PC-9 (cell line): ENCODE data around the gene ETV1. TPM values are rescaled to one million over a fixed set of nuclear protein-coding genes. Genes with fewer than 3 reads are reported as not detected.

Source experiments
- BruUV-seq: library from RNA; stranded (reverse); fragments of 400-500 nt; replicated peaks from 2 replicates; lab custom pipeline; 2021; lab: Mats Ljungman, UMichigan
- CTCF ChIA-PET: fragments of 300-600 bp; sonication (Branson Sonifier 250); formaldehyde crosslinking; loops from one replicate; lab custom pipeline; 2022; ENCODE audit warnings: antibody characterized with exemption; lab: Charles Lee
- POLR2A ChIA-PET: fragments of 300-600 bp; sonication (Branson Sonifier 250); formaldehyde crosslinking; loops from one replicate; lab custom pipeline; 2022; ENCODE audit warnings: antibody characterized with exemption; ENCODE audit not compliant: unreplicated experiment; lab: Charles Lee
- DNase-seq, 2 experiments: peaks; one replicate each; pipeline versions ENCODE4 v3.0.0 to v3.0.0-alpha.2; 2015 to 2022; ENCODE audit warnings: mixed read lengths in 1 of 2
- H2AFZ ChIP-seq: fragments of 200-600 bp; sonication (generic); 2 replicates; pipeline ENCODE4 v1.8.1; 2017; ENCODE audit warnings: antibody characterized with exemption
- H3F3A ChIP-seq: fragments of 200-600 bp; sonication (generic); 2 replicates; pipeline ENCODE4 v1.8.1; 2017; ENCODE audit warnings: antibody characterized with exemption, mild to moderate bottlenecking, low read depth; ENCODE audit not compliant: insufficient read depth
- H3K27ac ChIP-seq: fragments of 200-600 bp; sonication (generic); 2 replicates; pipeline ENCODE4 v1.6.1; 2016; ENCODE audit warnings: mixed run types
- H3K27me3 ChIP-seq: fragments of 200-600 bp; sonication (generic); 2 replicates; pipeline ENCODE4 v1.6.1; 2016; ENCODE audit warnings: low read depth, mixed run types; ENCODE audit not compliant: insufficient read depth
- H3K36me3 ChIP-seq: fragments of 200-600 bp; sonication (generic); 2 replicates; pipeline ENCODE4 v1.6.1; 2016; ENCODE audit warnings: low read depth, mixed run types
- H3K4me1 ChIP-seq: fragments of 200-600 bp; sonication (generic); replicated peaks from 2 replicates; pipeline ENCODE4 v1.6.1; 2016; ENCODE audit warnings: mixed run types; ENCODE audit not compliant: insufficient read depth
- H3K4me2 ChIP-seq: fragments of 200-600 bp; sonication (generic); 2 replicates; pipeline ENCODE4 v1.6.1; 2017; ENCODE audit warnings: mixed run types
- H3K4me3 ChIP-seq: fragments of 200-600 bp; sonication (generic); 2 replicates; pipeline ENCODE4 v1.6.1; 2016; ENCODE audit warnings: mixed run types
- H3K79me2 ChIP-seq: fragments of 200-600 bp; sonication (generic); 2 replicates; pipeline ENCODE4 v1.6.1; 2017; ENCODE audit warnings: low read depth, mixed run types
- H3K9me2 ChIP-seq: fragments of 200-600 bp; sonication (generic); 2 replicates; pipeline ENCODE4 v1.8.1; 2017; ENCODE audit warnings: mild to moderate bottlenecking; ENCODE audit not compliant: insufficient read depth
- H3K9me3 ChIP-seq: fragments of 200-600 bp; sonication (generic); 2 replicates; pipeline ENCODE4 v1.8.1; 2016; ENCODE audit warnings: low read depth; ENCODE audit not compliant: insufficient read depth
- H4K20me1 ChIP-seq: fragments of 200-600 bp; sonication (generic); 2 replicates; pipeline ENCODE4 v1.8.1; 2017; ENCODE audit not compliant: insufficient read depth
- CTCF ChIP-seq: fragments of 200-600 bp; sonication (generic); conservative IDR thresholded peaks from 2 replicates; pipeline ENCODE4 v1.6.1; 2017; ENCODE audit warnings: mixed run types, antibody characterized with exemption, mild to moderate bottlenecking, moderate library complexity
- EZH2 ChIP-seq: fragments of 200-600 bp; sonication (generic); IDR thresholded peaks from 2 replicates; pipeline ENCODE4 v1.8.0; 2017; ENCODE audit warnings: antibody characterized with exemption, low read depth
- intact Hi-C: fragments of 100-400 bp; cut with micrococcal nuclease; formaldehyde crosslinking; loops from one replicate; pipeline ENCODE4 v1.10.0; 2022; ENCODE audit not compliant: unreplicated experiment
- total RNA-seq: library from RNA; stranded (reverse); gene quantifications from 2 replicates; pipeline ENCODE4 v1.2.3, GENCODE V29; 2021

ETV1 gene
- total RNA-seq, 1 experiment from 2014 or later: 9.0 TPM

- ChIA-PET CTCF (interaction anchor here (0.7 kb wide), 1 partner anchor 19 kb away, joined by 7 read pairs; no protein-coding TSS in a partner anchor), POLR2A (no interaction called here)
- H2AFZ ChIP-seq: 0 out of 2 replicates have a peak overlapping the region, but pooled peaks have one; percentile 10
Observed at GRCh38 chr7:13860734-13861133, 128.7 kb downstream of the ETV1 start.

GRCh38 chr7:13856012-13856411 is 133.5 kb downstream of the ETV1 start:
- Histone ChIP-seq H3K4me1 (peaks cover under 1% of the 10 kb centered on the region; the same call in 1 of the 2 replicates), H3K27ac (no peak overlapping the region), H3K4me2 (no peak overlapping the region), H3K9me2 (no peaks in the 10 kb centered on the region), H4K20me1 (no peaks in the 10 kb centered on the region), H3K9me3 (0 out of 2 replicates have a peak, but pooled peaks cover 3% of the 10 kb centered on the region), H3K4me3 (no peak overlapping the region), H2AFZ (no peak overlapping the region), H3K79me2 (no peaks in the 10 kb centered on the region), H3K36me3 (no peaks in the 10 kb centered on the region), H3F3A (no peaks in the 10 kb centered on the region), H3K27me3 (no peaks in the 10 kb centered on the region)
- no peak for DNase-seq
- no TSS peak for BruUV-seq
- TF ChIP-seq EZH2 (no peak), CTCF (no peak)
- intact Hi-C loops: loop anchor here (10.0 kb wide), 1 partner anchor 129 kb away; the partner anchor contains the start of gene ETV1
- ChIA-PET POLR2A (no interaction called here), CTCF (no interaction called here)

More at GRCh38 chr7:13860734-13861133, 128.7 kb downstream of the ETV1 start:
- Histone ChIP-seq H3K79me2 (no peaks in the 10 kb centered on the region), H3K4me3 (no peak overlapping the region), H3K4me1 (no peaks in the 10 kb centered on the region), H3F3A (no peaks in the 10 kb centered on the region), H3K9me3 (no peaks in the 10 kb centered on the region), H3K4me2 (no peak overlapping the region), H3K27ac (no peak overlapping the region), H4K20me1 (no peaks in the 10 kb centered on the region), H3K9me2 (no peaks in the 10 kb centered on the region), H3K27me3 (no peaks in the 10 kb centered on the region), H3K36me3 (no peaks in the 10 kb centered on the region)
- no TSS peak for BruUV-seq
- intact Hi-C loops: no loop called here
- no peak for DNase-seq
- no peak for TF ChIP-seq CTCF
- no peak for TF ChIP-seq EZH2

- H3K9me3 ChIP-seq: peaks cover 10% of the 10 kb centered on the region; the same call in 1 of the 2 replicates
- TF ChIP-seq CTCF (no peak), EZH2 (no peak)
- H3K4me1 ChIP-seq: peaks cover 11% of the 10 kb centered on the region
- no peaks in the 10 kb centered on the region for H3K9me2 ChIP-seq
- no peaks in the 10 kb centered on the region for H4K20me1 ChIP-seq
- H3K4me3 ChIP-seq: no peak overlapping the region
- no peaks in the 10 kb centered on the region for H3K79me2 ChIP-seq
- intact Hi-C loops: loop anchor here (5.0 to 10.0 kb wide), 2 partner anchors 110 to 132 kb away; partner anchors contain the start of gene ETV1
- BruUV-seq: no TSS peak
- H2AFZ ChIP-seq: no peak overlapping the region
- ChIA-PET POLR2A (no interaction called here), CTCF (no interaction called here)
- H3K4me2 ChIP-seq: no peak overlapping the region
- no peak overlapping the region for H3K27ac ChIP-seq
- no peak for DNase-seq
- H3K36me3 ChIP-seq: no peaks in the 10 kb centered on the region
- H3F3A ChIP-seq: peaks cover 12% of the 10 kb centered on the region
- H3K27me3 ChIP-seq: no peaks in the 10 kb centered on the region
Observed at GRCh38 chr7:13852281-13852968, 137.0 kb downstream of the ETV1 start.
